ENCODE data around the gene TLE3. TPM values are rescaled to one million over a fixed set of nuclear protein-coding genes. Genes with fewer than 3 reads are reported as not detected.

Gene TLE3
- total RNA-seq, 4 donors from 2014 or later = 44.0 to 159 (median 78.8) TPM

DNA sequence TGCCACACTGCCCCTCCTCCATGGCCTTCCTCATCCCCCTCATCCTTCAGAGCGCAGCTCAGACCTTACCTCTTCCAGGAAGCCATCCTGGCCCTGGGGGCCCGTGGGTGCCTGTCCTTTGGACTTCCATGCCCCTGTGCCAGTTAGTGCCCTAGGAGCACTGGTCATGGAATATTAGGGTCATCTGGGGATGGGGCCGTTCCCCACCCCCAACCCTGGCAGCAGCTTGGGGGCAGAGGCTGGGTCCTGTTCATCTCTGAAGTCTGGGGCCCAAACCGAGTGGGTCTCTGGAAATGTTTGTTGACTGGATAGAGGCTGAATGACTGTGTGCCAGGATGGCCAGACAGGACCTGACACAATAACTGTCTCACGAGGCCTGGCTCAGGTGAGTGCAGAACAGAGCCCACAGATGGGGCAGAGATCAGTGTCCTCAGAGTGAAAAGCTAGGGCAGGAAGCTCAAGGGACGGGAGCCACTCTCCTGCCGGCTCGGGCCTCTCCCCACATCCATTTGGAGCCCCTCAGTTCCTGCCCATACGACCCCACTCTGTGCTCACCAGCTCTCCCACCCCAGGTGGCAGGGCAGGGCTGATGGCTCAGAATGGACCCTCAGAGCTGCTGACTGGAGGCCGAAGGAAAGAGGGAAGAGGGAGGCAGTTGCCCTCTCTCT, 62.5 kb downstream of the TLE3 start:
- TF ChIP-seq, protein P1, sequence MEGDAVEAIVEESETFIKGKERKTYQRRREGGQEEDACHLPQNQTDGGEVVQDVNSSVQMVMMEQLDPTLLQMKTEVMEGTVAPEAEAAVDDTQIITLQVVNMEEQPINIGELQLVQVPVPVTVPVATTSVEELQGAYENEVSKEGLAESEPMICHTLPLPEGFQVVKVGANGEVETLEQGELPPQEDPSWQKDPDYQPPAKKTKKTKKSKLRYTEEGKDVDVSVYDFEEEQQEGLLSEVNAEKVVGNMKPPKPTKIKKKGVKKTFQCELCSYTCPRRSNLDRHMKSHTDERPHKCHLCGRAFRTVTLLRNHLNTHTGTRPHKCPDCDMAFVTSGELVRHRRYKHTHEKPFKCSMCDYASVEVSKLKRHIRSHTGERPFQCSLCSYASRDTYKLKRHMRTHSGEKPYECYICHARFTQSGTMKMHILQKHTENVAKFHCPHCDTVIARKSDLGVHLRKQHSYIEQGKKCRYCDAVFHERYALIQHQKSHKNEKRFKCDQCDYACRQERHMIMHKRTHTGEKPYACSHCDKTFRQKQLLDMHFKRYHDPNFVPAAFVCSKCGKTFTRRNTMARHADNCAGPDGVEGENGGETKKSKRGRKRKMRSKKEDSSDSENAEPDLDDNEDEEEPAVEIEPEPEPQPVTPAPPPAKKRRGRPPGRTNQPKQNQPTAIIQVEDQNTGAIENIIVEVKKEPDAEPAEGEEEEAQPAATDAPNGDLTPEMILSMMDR (IDR thresholded peaks at IDR 0.05) = no peak
- ATAC-seq (ENCODE audit: low FRiP score) = no peak
- no peak for DNase-seq (ENCODE audit: low spot score)

DNA sequence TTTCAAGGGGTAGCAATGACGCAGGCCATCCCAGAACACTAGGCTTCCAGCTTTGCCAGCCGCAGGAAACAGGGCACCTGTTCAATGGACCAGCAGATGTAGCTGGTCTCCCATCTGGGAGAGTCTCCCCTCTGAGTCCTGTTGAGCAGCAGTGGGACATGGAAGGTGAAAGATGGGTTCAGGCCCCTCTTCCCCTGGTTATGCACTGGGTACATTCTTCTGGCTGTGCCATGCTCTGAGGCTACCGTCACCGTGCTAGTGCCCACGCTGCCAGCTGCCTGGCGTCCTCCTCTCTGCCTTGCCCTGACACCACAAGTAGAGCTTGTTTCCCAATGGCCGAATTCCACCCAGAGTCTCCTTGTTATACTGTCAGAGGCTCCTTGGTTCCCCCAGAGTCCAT, 63.1 kb downstream of the TLE3 start:
- TF ChIP-seq, protein P1 (IDR thresholded peaks at IDR 0.05) = no peak
- no peak for ATAC-seq (ENCODE audit: low FRiP score)
- no peak for DNase-seq (ENCODE audit: low spot score)

DNA sequence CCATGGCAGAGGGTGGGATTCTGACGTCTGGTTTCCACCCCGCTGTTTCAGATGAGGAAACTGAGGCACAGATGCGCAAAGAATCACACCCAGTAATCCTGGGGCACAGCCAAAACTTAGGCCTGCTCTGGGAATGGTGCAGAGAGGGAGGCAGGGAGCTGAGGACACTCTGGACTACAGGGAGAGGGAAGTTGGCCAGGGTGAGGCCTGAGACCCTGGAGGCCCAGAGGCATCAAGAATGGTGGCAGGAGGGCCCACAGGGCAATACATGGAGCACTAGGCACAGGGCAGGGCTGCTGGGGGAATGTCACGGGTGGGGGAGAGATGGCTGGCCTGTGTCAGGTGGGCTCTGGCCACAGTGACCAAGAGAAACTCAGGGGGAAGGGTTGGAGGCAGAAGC, 63.6 kb downstream of the TLE3 start:
- TF ChIP-seq, protein P1 (IDR thresholded peaks at IDR 0.05) = no peak
- DNase-seq (ENCODE audit: low spot score) (no peak), ATAC-seq (ENCODE audit: low FRiP score) (no peak)

DNA sequence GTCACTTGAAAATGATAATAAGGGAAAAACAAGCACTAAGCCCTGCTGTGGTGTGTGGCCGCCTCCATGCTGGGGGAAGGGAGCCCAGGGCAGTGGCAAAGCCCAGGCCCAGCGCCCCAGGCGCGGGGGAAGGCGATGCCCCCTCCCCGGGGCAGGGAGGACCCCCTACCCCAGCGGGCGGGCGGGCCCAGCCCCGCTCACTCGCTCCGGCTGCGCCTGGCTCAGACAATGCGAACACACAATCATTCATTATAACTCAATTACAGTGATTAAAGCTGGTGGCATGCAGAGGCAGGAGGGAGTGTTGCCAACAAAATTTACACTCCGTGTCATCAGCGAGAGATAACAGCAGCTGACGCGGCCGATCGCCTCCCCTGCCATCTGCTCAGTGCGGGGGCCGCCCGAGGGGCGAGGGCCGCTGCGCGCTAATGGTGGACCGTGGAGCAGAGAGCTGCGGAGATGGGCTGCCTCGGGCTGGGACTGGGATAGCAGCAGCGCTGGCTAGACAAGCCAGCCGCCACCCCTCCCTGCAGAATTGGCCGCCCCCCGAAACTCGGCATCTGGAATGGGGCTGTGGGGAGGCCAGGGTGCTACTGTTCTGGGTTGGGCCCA, 64.1 kb downstream of the TLE3 start:
- no peak for DNase-seq (ENCODE audit: low spot score)
- TF ChIP-seq, protein P1 (IDR thresholded peaks at IDR 0.05) = no peak
- ATAC-seq (ENCODE audit: low FRiP score) = peak; percentile 74

DNA sequence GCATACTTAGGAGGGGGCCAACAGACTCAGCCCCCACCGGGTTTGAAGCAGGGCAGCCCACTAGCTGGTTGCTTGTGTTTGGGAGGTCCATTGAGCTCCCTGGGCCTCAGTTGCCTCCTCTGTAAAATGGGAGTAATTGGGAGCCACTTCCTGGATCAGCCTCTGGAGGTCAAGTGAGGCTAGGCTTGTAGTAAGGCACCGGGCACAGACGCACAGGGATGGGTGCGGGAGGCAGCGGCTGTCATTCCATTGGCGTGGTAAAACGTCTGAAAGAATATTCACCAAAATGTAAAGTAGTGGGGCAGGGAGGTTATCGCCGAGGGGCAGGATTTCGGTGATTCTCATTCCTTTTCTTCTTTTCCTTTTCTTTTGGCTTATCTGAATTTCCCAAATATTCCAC, 64.6 kb downstream of the TLE3 start:
- ATAC-seq (ENCODE audit: low FRiP score) = no peak
- no peak for DNase-seq (ENCODE audit: low spot score)
- TF ChIP-seq, protein P1 (IDR thresholded peaks at IDR 0.05) = no peak

DNA sequence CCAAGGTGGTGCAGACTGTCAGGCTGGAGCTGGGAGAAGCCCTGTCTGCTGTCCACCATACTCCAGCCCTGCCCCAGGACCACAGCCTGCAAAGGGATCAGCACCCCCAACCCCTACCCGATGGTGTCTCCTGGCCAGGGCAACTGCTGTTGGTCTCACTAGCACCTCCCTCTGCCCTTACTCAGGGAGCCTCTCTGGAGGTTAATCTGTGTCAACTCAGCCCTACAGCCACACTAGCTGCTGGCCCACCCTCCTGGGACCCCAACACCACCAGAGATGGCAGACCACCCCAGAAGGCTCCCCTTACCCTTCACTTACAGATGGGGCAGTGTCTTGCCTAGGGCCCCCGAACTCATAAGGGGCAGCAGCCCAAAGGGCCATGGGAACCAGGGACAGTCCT, 65.2 kb downstream of the TLE3 start:
- DNase-seq (ENCODE audit: low spot score) (no peak), ATAC-seq (ENCODE audit: low FRiP score) (no peak)
- TF ChIP-seq, protein P1 (IDR thresholded peaks at IDR 0.05) = no peak

DNA sequence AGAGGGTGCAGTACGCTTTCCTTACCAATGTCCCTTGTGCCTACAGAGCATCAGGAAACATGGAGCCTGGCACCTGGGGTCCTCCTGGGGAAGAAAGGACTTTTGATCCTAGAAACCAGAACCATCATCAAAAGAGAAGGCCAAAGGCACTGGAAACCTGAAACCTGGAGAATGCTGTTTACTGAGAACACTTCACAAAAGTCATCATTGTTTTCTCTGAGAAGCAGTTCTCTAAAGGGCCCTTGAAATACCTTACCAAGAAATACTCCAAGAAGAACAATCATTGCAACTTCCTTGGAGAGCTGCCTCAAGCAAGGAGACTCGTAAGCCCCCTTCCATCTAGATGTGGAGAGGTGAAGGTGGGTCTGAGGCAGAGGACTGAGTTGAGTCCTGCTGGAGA, 66.0 kb downstream of the TLE3 start:
- DNase-seq (ENCODE audit: low spot score) (no peak), ATAC-seq (ENCODE audit: low FRiP score) (no peak)
- TF ChIP-seq, protein P1 (IDR thresholded peaks at IDR 0.05) = no peak

Measured in omental fat pad (tissue), 4 donors.